ENCODE measurements around the gene ST3GAL3.

DNA sequence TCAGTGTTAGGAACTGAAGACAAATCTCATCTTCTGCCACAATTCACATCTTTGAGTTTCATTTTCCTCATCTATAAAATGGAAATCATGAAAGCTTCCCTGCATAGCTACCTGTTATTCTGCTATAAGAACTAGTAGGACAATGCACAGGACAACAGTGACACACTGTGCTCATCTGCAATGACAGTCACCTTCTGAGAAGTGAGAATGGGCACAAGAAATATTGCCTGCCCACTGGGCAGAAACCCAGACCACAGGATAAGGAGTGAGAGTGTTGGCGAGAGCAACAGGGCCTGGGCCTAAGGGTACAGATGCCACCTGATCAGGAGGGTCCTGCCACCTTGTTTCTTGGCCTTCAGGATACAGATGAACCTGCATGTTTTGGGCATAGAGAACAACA is 203.0 kb downstream of the ST3GAL3 start:
- TF ChIP-seq POLR2AphosphoS5 (IDR thresholded peaks at IDR 0.05) (no peak), EP300 (IDR thresholded peaks at IDR 0.05) (no peak), CTCF (IDR thresholded peaks at IDR 0.05) (no peak), POLR2A (IDR thresholded peaks at IDR 0.05) (no peak)
